ENCODE results near the gene EPB41.
A peak's percentile ranks its signal among the peaks of the same experiment; 100 is the strongest.
"Not testable (repeated sequence)": the region's sequence is repeated elsewhere in the genome, so short reads cannot be mapped to it uniquely, and the experiment has no call there.

EPB41 gene

DNA sequence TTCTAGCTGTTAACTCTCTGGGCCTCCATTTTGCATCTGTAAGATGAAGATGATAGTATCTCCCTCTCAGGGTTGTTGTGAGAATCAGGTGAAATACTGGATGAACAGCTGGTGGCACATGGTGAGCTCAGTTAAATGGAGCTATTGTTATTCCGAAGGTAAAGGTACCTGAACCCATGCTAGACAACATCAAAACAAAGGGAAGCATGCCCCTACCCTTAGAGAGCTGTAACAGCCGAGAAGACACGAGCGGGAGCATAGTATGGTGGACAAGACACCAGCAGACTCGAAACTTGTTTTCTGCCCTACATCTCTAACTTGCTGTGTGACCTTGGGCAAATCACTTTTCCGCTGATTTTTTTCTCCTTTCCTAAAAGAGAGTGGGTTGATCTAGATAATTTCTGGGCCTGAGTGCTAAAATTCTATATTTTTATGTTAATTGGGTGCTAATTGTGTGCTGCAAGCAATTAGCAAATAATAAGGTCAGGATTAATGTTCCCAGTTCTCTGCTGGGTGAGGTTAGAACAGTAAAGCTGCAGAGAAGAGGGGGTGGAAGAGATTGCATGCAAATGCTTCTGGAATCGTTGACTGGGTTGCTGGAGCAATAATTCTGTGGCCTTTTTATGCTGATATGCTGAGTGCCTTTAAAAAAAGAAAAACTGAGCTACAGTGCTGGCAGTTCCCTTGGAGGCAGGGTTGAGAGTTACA is 198.5 kb downstream of the EPB41 start:
- DNase-seq (ENCODE audit: low spot score): no peak

GRCh38 chr1:29113413-29114117 is 199.2 kb downstream of the EPB41 start:
- no peak for DNase-seq (ENCODE audit: low spot score)

DNA sequence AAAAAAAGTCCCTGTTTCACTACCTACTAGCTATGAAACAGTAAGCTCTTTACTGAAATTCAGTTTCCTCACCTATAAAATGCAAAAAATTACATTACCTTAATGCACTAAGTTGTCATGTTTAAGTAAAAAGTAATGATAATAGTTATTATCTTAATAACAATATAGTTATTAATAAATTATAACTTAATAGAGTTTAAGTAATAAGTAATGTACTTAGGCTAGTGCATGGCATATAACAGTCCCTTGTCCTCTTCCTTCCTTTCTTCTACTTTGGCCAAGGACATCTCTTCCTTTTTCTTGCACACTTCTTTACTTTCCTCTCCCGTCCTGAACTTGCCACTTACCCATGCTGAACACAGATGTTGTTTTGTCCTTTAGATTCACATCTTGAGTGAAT is 200.3 kb downstream of the EPB41 start:
- no peak for DNase-seq (ENCODE audit: low spot score)

GRCh38 chr1:29117381-29117780 is 203.0 kb downstream of the EPB41 start:
- DNase-seq (ENCODE audit: low spot score): no peak

- DNase-seq (ENCODE audit: low spot score): no peak
Observed at GRCh38 chr1:29119121-29119929, 205.0 kb downstream of the EPB41 start.

- DNase-seq (ENCODE audit: low spot score): no peak
Observed at GRCh38 chr1:29120367-29120766, 206.0 kb downstream of the EPB41 start.

DNA sequence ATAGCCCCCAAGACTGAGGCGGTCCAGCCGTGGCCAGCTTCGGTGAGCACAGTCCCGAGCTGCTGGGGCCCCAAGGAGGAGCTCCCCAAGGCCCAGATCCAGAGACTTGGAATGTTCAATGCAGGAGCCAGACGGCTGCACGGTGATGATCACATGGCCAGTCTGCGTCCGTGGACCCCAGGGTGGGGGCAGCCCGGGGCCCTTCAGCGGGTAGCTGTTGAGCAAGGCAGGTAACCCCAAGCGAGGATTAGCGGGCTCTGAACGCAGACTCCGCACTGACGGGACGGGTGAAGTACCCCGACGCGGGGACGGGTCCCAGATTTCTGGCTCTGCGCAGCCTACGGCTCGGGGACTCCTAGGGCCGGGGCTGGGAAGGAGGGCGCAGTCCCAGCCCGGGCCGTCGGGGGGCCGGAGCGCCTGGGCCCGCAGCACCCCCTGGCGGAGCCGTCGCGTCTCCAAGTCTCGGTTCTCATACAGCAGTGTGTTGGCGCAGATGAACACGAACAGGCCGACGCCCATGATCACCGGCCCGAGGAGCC is 206.6 kb downstream of the EPB41 start:
- DNase-seq (ENCODE audit: low spot score): no peak

DNA sequence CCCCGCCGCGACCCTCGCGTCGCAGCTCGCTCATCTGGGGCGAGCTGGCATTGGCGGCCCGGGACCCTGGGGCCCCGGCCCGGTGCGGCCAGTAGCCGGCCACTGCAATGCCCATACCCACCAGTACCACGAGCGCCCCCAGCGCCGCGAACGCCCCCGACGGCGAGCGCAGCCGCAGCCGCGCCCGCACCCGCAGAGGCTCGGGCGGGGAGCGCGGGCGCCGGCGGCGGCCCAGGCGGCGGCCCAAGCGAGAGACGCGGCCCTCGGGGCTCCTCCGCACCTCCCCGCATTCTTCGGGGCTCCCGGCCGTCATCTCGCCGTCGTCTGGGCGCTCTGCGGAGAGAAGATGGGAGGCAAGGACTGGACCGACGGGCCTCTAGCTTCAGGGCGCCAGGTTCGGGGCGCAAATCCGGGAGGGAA is 207.2 kb downstream of the EPB41 start:
- DNase-seq (ENCODE audit: low spot score): no peak

- DNase-seq (ENCODE audit: low spot score): peak; percentile 58
Observed at GRCh38 chr1:29121936-29122681, 207.7 kb downstream of the EPB41 start.

DNA sequence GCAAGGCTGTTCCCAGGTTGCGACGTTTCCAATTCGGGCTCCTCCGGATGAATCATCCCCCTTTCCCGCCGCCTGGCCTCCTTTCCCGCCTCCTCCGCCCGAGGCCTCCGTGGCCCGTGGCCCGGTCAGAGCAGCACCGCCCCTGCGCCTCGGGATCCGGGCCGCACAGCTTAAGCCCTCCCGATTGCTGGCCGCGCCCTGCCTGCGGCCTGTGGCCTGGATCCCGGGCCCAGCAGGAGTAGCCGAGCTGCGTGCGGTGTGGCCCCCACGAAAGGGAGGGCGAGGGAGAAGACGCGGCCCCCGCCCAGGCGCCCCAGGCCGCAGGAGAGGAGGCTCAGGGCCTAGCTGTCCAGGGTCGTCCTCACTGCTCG is 208.3 kb downstream of the EPB41 start:
- peak; percentile 91 for DNase-seq (ENCODE audit: low spot score)

DNA sequence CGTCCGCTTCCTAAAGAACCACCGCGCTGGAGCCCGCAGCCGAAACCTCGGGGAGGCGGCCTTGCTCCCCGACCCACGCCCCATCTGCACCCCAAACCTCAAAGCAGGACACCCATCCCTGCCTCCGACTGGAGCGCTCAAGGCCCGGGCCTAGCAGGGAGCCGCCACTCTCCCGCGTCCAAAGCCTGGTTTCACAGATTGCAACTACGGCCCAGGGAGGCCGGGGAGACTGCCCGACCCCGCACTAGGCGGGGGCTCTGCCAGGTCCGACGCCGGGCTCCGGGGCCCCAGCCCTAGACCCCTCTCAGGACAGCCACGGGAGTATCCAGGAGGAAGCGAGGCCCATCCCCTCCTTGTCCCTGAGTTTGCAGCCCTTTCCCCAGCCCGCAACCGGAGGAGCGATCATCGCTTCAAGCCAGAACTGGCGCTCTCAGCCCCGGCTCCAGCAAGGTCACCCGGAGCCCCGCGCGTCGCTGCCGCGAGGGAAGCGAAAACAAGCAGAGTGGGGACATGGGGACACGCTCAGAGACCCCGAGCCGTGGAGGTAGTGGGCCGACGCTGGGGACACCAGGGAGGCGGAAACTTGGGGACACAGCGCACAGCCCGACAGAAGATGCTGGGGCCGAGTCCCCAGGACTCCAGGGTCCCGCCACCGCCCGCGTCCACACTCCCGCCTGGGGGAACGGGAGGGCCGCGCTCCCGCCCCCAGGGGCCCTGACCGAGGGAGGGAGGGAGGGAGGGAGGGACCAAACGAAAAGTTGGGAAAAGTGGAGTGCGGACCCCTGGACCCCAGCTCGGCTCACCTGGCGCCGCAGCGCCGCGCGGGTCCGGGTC is 208.9 kb downstream of the EPB41 start:
- DNase-seq (ENCODE audit: low spot score): peak; percentile 61

DNA sequence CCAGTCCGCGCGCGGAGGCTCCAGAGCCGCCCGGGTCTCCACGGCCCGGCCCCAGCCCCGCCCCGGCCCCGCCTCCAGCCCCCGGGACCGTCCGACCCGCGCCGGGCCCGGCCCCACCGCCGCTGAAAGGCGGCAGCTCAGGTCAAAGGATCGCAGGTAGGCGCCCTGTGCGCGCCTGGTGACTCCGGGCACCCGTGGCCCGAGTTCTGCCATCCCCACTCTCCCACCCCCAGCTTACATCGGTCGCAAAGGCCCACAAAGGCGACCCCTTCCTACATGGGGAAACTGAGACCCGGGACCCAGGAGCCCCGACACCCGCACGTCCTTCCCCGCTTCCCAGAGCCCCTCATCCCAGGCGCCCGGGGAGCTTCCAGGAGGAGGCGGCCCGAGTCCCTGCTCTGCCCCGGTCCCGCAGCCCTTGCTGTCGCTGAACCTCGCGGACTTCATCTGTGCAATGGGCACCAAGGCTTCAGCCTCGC is 209.6 kb downstream of the EPB41 start, which contains the start of gene TMEM200B:
Gene TMEM200B, minus strand, starts transcription at position 17 of the 479 bp plus-strand sequence. CDS start 2,075 bp downstream, outside the sequence.
- DNase-seq (ENCODE audit: low spot score): peak; percentile 61

GRCh38 chr1:29124366-29125236 is 210.2 kb downstream of the EPB41 start:
- peak; percentile 97 for DNase-seq (ENCODE audit: low spot score)

DNA sequence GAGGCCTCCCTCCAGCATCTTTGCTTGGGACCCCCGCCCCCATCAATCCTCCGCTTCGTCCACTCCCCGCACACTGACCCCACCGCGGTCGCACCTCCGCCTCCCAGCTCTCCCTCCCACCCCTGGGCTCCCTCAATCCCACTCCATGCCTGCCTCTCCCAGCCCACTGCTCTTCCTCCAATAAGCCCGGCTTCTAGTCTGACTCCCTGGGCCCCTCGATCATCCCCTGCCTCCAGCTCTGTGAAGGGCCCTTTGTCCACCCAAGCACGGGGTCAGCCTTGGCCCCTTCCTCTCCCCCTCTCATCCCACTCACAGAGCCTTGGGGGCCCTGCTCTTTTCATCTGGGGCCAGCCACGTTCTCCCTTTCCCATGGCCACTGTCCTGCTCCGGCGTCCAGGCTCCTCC is 210.9 kb downstream of the EPB41 start:
- DNase-seq (ENCODE audit: low spot score): no peak

GRCh38 chr1:29125788-29126187 is 211.4 kb downstream of the EPB41 start:
- no peak for DNase-seq (ENCODE audit: low spot score)

GRCh38 chr1:29126198-29126597 is 211.8 kb downstream of the EPB41 start:
- no peak for DNase-seq (ENCODE audit: low spot score)

GRCh38 chr1:29128739-29129138 is 214.4 kb downstream of the EPB41 start:
- no peak for DNase-seq (ENCODE audit: low spot score)

DNA sequence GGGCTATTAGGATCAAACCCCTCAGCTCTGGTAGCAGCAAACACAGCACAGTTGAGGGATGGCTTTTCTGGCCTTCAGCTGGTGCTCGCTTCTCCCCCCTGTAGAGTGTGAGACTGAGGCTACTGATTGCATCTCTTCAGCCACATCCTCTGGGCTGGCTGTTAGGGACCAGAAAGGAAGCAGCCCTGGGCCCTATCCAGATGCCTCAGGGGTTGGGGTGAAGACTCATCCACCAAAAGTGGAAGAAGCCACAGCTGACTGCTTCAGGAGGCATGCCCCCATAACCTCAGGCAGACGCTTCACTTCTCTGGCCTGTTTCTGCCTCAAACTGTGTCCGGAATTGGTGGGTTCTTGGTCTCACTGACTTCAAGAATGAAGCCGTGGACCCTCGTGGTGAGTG is 215.5 kb downstream of the EPB41 start:
- no peak for DNase-seq (ENCODE audit: low spot score)

- not testable (repeated sequence) for DNase-seq (ENCODE audit: low spot score)
Observed at GRCh38 chr1:29131056-29131455, 216.7 kb downstream of the EPB41 start.

Measured in AG08396 (cell line).